Right atrium auricular region (tissue), 2 donors: ENCODE measurements around the gene RPL22. TPM values are rescaled to one million over a fixed set of nuclear protein-coding genes. Genes with fewer than 3 reads are reported as not detected.

Source experiments
- DNase-seq: peaks from one replicate; pipeline ENCODE4 v3.0.0-alpha.2; 2019; ENCODE audit warnings: low spot score
- H3K27ac ChIP-seq, 2 donors: fragments of 200-600 bp; sonication (generic); 1 replicate in 1 of 2; 2 replicates in 1 of 2; pipeline ENCODE4 v1.5.1; 2016 to 2019
- H3K27me3 ChIP-seq, 2 donors: fragments of 200-600 bp; sonication (generic); one replicate each; pipeline versions ENCODE4 v1.5.1 to v1.6.0; 2017 to 2019
- H3K36me3 ChIP-seq: fragments of 200-600 bp; sonication (generic); one replicate; pipeline ENCODE4 v1.5.1; 2016
- H3K4me1 ChIP-seq, 2 donors: fragments of 200-600 bp; sonication (generic); one replicate each; pipeline versions ENCODE4 v1.5.1 to v1.6.0; 2017 to 2019
- H3K4me3 ChIP-seq, 2 donors: fragments of 200-600 bp; sonication (generic); 1 replicate in 1 of 2; 2 replicates in 1 of 2; pipeline ENCODE4 v1.5.1; 2017 to 2019; ENCODE audit warnings: mild to moderate bottlenecking in 1 of 2, moderate library complexity in 1 of 2
- H3K9me3 ChIP-seq, 2 donors: fragments of 200-600 bp; sonication (generic); one replicate each; pipeline ENCODE4 v1.5.1; 2019
- total RNA-seq, 2 donors: library from RNA; depleted of rRNA; stranded (reverse); fragments of >200 nt; gene quantifications; one replicate each; pipeline ENCODE4 v1.1.0, GENCODE V29; 2016
- TF ChIP-seq, protein P1 (sequence below), 2 donors: fragments of 200-600 bp; sonication (generic); IDR thresholded peaks; one replicate each; pipeline ENCODE4 v1.5.1; 2019; ENCODE audit warnings: antibody characterized with exemption in 2 of 2

Gene RPL22
- total RNA-seq, 2 donors from 2014 or later = 75.4 to 115 TPM

DNA sequence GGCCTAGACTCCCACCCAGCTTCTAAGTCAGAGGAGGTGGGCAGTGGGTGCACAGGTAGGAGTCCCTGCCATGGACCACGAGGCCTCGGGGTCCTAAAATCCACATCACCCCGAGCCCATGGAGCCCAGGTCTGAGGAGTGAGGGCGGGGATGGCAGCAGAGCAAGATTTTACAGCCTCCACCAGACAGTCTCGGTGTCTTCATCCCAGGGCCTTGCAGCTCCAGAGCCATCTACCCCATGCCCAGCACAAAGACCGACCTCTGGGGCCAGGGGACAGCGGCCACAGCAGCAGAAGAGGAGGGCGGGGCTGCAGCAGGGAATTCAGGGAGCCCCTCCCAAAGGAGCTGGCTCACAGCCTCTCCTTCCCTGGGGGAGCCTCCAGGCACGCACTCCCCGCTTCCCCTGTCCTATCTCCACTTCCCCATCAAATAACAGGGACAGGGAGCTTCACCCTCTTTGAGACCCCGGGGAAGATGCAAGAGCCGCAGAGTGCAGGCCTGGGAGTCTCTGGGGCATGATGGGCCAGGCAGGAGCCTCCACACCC is 33.9 kb downstream of the RPL22 start:
- H3K9me3 ChIP-seq = no peaks in the 10 kb centered on the region
- no peaks in the 10 kb centered on the region for H3K4me1 ChIP-seq
- no peak overlapping the region for H3K27ac ChIP-seq
- TF ChIP-seq, protein P1, sequence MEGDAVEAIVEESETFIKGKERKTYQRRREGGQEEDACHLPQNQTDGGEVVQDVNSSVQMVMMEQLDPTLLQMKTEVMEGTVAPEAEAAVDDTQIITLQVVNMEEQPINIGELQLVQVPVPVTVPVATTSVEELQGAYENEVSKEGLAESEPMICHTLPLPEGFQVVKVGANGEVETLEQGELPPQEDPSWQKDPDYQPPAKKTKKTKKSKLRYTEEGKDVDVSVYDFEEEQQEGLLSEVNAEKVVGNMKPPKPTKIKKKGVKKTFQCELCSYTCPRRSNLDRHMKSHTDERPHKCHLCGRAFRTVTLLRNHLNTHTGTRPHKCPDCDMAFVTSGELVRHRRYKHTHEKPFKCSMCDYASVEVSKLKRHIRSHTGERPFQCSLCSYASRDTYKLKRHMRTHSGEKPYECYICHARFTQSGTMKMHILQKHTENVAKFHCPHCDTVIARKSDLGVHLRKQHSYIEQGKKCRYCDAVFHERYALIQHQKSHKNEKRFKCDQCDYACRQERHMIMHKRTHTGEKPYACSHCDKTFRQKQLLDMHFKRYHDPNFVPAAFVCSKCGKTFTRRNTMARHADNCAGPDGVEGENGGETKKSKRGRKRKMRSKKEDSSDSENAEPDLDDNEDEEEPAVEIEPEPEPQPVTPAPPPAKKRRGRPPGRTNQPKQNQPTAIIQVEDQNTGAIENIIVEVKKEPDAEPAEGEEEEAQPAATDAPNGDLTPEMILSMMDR (IDR thresholded peaks at IDR 0.05) = no peak
- H3K36me3 ChIP-seq = no peaks in the 10 kb centered on the region
- no peak overlapping the region for H3K4me3 ChIP-seq
- DNase-seq = no peak
- no peaks in the 10 kb centered on the region for H3K27me3 ChIP-seq

DNA sequence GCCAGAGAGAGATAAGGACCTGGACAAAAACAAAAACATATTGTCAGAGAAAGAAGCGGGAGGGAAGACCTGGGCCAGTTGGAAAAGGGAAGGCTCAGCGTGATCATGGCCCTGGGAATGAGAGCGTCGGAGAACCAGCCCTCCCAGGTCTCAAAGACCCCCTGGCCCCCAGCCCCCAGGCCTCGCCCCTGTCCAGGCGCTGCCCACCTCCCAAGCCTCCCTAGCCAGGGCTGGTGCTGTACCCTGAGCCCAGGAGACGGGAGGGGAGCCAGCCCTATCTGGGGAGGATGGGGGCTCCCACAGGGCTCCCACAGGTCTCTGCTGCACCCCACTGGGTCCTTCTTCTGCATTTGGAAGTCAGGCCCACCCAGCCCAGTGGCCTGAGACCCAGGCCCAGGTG is 34.4 kb downstream of the RPL22 start:
- no peaks in the 10 kb centered on the region for H3K27me3 ChIP-seq
- H3K4me1 ChIP-seq = no peaks in the 10 kb centered on the region
- H3K9me3 ChIP-seq = no peaks in the 10 kb centered on the region
- H3K36me3 ChIP-seq = no peaks in the 10 kb centered on the region
- no peak overlapping the region for H3K27ac ChIP-seq
- H3K4me3 ChIP-seq = no peak overlapping the region
- DNase-seq = no peak
- TF ChIP-seq, protein P1 (IDR thresholded peaks at IDR 0.05) = no peak

DNA sequence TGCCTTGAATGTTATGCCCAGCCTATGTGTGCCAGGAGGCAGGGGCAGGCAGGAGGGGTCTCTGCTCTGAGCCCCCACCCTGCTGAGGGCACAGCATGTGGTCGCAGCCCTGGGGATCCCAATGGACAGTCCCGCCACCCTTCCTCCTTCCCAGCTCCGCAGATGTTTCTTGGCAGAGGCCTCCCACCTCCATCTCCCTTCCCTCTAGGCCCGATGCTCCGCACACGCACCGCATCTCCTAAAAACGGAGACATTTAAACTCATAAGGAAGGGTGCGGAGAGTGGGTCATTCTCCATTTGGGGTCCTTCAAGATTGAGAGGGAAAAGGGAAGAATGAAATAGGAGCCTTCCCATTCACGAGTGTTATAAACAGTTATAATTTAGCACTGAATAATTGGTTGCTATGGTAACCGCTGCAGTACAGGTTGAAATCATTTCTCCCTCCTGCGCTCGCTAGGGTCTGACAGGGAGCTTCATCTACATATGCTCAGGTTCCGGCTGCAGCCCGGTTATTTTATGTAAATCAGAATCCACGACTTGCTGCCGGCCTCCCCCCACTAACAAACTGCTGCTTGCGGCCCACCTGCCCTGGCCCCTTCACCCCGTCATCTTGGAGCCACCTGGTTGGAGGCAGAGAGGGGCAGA is 35.3 kb downstream of the RPL22 start:
- no peaks in the 10 kb centered on the region for H3K27me3 ChIP-seq
- no peaks in the 10 kb centered on the region for H3K36me3 ChIP-seq
- H3K4me1 ChIP-seq = no peaks in the 10 kb centered on the region
- no peak overlapping the region for H3K4me3 ChIP-seq
- TF ChIP-seq, protein P1 (IDR thresholded peaks at IDR 0.05) = no peak
- no peak for DNase-seq
- no peak overlapping the region for H3K27ac ChIP-seq
- no peaks in the 10 kb centered on the region for H3K9me3 ChIP-seq

DNA sequence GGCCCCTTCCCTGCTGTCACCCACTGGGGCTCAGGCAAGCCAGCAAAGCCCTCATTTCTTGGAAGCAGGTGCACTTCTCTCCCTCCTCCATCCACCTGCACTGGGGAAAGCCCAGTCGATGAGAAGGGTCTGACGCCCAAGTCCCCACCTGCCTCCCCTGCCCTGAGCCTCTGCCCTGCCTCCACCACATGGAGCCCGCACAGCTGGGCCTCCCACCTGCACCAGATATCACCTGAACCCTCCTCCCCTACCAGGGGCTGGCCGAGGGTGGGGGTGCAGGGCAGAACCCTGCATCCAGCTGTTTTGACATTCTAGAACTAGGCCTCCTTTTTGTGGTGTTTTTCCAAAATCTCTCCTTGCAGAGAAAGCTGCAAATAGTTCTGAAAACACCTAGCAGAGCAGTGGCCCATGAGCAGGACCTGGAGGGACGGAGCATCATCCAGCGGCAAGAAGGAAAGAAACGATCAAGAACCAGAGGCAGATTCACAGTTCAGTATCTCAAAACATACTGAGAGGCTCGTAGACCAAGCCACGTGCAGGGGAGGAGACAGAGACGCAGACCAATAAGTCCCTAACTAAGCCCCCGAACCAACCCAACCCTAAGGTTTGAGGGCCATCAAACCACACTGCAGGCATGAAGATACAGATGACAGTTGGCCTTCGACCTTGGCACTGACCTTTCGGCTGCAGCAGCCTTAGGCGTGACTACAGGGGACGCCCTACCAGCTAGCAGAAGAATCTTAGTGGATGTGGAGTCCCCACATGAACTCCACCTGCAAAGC is 36.0 kb downstream of the RPL22 start:
- Histone ChIP-seq H3K27me3 (no peaks in the 10 kb centered on the region), H3K36me3 (no peaks in the 10 kb centered on the region), H3K4me1 (no peaks in the 10 kb centered on the region), H3K27ac (no peak overlapping the region), H3K9me3 (no peaks in the 10 kb centered on the region), H3K4me3 (no peak overlapping the region)
- no peak for DNase-seq
- TF ChIP-seq, protein P1 (IDR thresholded peaks at IDR 0.05) = no peak

DNA sequence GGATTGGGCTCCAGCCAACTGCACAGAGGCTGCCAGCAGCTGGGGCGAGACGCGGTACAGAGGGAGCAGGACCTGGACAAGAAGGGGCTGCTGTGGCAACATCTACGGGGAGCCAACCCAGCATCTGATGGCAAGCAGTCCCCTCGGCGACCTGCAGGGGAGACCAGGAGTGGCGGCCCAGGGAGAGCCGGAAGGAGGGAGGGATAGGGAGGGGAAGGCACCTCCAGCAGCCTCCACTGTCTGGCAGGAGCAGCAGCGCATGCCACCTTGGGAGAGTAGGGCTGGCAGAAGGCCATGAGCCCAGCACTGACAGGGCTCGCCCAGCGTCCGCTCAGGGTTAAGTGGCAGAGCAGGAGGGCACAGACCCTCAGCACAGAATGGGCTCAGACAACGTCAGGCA is 36.6 kb downstream of the RPL22 start:
- H3K9me3 ChIP-seq = no peaks in the 10 kb centered on the region
- TF ChIP-seq, protein P1 (IDR thresholded peaks at IDR 0.05) = no peak
- H3K36me3 ChIP-seq = no peaks in the 10 kb centered on the region
- H3K27ac ChIP-seq = no peak overlapping the region
- H3K27me3 ChIP-seq = no peaks in the 10 kb centered on the region
- H3K4me3 ChIP-seq = no peak overlapping the region
- no peaks in the 10 kb centered on the region for H3K4me1 ChIP-seq
- no peak for DNase-seq
